ENCODE data around the gene LOC101059915.

The LOC101059915 gene

DNA sequence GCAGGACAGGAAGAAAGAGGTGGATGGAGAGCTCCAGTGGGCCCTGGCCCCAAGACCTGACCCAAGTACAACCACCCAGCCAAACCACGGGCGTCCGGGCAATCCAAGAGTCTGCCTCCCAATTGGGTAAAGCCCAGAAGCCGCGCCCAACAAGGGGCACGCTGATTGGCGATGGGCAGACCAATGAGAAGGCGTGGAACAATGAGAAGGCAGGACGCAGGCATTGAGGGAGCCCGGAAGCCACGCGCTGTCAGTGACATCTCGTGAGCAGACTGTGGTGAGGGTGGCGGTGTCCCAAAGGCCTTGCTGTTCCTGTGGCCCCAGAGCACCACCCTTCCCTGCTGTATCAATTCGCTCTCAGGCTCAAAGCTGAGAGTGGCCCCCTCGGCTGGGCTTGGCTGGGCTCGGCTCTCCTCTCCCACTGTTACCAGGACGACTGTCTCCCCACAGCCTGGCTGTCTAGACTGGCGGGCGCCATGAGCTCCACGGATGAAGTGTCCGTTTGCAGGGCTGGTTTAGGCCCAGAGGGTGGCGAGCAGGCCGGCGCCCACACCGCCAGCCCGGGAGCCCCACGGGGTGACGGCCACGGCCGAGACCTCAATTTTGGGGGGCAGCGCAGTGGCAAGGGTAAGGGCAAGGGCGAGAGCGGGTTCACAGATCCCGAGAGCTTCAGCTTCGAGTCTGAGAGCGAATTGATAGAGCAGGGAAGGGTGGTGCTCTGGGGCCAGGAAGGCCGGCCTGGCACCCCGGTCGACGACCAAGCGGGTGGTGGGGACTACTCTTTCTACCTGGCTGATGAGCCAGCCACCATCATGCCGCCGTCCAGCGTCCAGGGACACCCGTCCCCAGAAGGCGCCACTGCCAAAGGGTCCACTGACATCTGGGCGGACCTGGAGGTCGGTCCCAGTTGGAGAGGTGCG is at the start of gene LOC101059915:
Gene LOC101059915 (plus strand): TSS at position 219 of the 920 bp plus-strand sequence.
- DNase-seq, result no peak

DNA sequence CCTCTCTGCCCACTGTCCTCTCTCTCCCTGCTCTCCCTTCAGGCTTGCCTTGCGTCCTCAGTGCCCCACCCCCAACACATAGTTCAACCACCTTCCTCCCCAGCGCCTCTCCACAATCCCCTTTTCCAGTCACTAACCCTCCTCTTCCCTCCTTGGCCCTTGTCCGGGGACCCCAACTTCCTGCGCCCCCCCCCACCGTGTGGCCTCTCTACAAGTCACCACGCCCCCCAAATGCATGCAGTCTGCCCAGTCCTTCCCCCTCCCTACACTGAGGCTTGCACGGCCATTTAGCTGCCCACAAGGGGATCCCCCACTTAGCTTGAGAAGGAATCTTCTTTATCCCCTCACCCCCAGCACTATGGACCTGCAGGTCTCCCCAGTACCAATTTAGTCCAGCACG is 49.6 kb upstream of the LOC101059915 start:
- DNase-seq, result no peak

DNA sequence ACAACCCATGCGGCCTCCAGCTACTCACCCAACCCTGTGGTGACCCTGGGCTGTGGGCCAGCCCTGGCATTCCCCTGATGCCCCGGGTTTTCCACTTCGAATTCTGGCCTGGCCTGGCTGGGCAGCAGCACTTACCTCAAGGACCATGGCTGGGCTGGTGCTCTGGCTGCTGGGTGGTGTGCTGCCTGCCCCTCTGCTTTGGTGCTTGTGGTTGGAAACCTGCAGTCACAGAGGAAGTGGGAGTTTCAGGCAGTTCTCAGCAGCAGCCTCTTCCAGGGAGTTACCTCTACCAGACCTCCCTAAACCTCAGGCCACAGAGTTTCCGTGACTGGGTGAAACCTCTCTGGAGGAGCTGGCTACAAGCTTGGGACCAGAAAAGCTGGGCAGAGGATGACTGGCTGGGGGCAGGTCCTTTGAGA is 49.0 kb upstream of the LOC101059915 start, which contains the start of gene CXCR3:
Gene CXCR3 (minus strand): TSS at position 209 of the 419 bp plus-strand sequence. CDS start 62 bp downstream, at position 147.
- no peak for DNase-seq

DNA sequence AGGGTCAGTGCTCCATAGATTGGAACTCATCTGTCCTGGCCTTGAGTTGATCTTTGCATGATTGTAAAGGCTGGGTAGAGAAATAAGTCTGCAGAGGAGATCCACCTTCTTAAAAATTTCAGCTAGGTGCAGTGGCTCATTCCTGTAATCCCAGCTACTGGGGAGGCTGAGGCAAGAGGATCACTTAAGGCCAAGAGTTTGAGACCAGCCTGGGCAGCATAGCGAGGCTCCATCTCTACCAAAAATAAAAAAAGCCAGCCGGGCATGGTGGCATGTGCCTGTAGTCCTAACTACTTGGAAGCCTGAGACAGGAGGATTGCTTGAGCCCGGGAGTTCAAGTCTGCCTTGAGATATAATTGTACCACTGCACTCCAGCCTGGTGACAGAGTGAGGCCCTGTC is 48.6 kb upstream of the LOC101059915 start:
- DNase-seq, result no peak

DNA sequence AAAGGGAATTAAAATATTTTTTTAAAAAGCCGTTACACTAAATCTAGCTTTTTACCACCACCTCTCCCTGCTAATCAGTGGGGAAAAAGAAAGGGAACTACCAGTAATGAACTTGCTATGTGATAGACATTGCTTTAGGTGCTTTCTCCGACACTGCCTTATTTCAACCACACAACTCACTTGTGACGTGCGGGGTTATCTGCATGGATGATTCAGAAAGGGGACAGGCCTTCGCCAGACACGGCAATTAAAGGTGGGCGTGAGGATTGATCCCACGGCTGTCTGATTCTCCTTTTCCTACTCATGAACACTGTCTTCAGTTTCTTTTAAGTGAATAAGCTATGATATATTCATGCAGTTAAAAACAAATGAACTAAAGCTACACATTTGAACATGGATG is 48.2 kb upstream of the LOC101059915 start:
- no peak for DNase-seq

DNA sequence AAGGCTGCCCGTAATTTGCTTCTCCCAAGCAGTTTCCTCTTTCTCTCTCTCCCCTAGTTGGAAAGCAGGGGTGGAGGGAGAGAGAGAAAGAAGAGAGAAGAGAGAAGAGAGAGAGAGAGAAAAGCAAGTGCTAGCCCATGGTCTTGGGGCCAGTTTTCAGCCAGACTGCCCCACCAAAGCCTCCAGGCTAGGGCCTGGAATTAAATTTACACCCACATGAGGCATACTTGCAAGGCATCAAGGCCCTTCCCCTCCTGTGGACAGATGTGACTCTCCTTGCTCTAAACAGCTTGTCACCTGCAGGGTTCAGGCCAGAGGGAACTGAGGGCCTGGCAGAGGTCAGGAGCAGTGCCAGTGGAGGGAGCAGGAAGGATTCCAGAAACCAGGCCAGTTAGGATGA is 47.4 kb upstream of the LOC101059915 start:
- DNase-seq, result no peak

DNA sequence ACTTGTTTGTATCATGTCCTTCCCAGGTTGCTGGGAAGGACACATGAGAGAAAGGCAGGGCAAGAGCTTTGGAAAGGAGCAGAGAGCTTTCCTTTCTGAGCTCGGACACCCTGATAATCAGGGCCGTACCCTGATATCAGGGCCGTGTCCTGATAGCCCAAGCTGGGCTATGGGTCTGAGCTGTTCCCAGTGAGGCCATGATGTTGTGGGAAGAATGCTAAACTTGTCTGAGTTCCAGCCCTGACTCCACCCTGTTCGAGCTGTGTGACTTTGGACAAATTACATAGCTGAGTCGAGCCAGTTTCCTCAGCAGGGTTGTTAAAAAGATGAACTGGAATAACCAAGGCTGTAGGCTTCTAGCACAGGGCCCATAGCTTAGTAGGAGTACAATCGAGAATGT is 45.7 kb upstream of the LOC101059915 start:
- no peak for DNase-seq

DNA sequence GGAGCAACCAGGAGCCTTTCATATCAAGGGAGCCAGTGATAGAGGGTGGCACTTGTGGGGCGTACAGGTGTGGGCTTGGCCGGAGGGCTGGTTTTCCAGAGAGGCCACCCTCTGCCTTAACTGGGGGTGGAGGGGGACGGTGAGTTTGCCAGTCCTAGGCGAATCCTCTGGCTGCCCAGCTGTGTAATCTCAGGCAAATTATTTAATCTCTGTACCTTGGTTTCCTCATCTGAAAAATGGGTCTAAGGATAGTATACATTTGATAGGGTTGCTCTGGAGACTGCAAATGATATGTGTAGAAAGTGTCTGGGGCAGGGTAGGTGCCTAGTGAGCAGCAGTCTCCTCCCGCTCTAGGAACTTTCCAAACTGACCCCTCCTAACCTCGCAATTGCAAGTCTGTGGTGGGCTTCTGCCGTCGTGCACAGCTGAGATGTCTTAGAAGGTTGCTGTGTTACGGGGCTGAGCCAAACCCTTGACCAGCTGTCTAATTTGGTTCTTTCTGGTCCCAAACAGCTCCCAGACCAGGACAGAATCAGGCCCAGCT is 45.2 kb upstream of the LOC101059915 start:
- DNase-seq, result no peak

DNA sequence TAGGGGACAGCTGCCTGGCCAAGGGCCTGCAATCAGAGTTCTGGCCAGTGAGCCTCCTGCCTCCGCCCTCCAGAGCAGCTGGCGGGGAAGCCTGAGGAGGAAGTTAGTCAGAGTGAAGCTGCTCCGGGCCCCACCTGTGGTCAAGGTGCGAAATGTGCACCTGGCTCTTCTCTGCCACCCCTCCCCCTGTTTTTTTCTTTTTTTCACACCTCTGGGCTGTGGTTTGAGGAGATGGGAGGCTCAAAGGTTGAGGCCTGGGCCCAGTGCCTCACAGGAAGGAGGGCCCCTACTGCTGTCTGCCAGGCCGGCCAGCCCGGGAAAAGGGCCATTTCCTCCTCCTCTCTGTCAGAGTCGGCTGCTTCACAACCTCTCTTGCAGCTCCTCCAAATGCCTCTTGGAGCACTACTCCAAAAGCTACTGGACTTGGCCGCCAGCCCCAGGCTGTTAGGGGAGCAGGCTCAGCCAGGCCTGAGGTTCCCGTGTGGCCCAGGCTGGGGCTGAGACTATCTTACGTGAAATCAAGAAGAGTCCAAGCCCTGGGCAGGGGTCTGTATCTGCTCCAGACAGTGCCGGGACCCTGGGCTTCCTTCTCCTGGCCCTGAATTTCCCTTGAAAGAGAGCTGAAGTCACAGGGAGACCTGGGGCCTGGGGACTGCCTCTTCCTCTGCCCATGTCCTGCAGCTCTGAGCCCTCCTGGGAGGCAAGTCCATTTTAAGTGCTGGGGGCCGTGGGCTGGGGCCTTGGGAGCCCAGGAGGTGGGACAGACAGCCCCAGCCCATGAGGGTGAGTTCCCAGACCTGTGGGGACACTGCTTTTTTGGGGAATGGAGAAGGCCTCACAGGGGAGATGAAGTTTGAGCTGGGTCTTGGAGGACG is 44.5 kb upstream of the LOC101059915 start:
- no peak for DNase-seq

DNA sequence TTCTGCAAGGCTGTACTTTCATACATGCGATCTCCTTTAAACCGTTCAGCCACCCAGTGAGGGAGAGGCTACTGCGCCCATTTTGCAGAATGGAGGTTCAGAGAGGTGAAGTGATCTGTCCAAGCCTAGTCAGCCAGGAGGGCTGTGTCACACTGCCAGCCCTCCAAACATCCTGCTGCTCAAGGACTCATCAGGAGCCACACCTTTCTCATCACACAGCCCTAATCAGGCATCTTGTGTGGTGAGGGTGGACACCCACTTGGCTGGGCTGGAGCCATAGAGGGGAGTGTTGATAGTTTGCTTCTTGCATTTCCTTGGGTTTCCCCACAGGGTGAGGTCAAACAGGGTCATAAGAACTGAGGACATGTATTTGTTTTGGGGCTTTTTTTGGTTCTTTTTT is 43.6 kb upstream of the LOC101059915 start:
- DNase-seq, result no peak

DNA sequence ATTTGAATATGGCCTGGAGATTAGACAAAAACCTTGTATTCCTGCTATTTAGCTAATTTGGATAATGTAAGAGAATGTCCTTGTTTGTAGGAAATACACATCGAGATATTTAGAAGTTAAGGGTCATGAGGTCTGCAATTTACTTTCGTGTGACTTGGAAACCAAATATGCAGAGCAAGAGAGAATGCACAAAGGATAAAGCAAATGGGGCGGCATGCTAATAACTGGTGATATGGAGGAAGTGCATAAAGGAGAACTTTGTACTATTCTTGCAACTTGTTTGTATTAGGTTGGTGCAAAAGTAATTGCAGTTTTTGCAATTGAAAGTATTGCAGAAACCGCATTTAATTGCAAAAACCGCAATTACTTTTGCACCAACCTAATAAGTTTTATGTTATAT is 41.9 kb upstream of the LOC101059915 start:
- DNase-seq, result no peak

DNA sequence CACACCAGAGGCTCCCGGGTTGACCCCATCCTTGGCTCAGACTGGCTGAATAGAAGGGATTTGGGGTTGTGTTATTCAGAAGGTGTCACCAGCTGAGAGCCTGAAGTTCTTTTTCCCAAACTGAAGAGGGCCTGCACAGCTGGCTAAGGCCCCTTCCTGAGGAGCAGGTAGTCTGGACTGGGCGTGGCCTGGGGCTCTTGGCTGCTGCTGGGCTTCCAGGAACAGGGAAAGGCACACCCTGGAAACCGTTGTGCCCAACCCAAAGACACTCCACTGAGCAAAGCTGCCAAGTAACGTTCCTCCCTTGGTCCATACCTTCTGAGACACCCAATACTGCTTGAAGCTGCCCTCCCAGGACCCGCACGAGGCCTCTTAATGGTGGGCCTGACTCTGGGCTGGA is 40.8 kb upstream of the LOC101059915 start:
- DNase-seq, result no peak

DNA sequence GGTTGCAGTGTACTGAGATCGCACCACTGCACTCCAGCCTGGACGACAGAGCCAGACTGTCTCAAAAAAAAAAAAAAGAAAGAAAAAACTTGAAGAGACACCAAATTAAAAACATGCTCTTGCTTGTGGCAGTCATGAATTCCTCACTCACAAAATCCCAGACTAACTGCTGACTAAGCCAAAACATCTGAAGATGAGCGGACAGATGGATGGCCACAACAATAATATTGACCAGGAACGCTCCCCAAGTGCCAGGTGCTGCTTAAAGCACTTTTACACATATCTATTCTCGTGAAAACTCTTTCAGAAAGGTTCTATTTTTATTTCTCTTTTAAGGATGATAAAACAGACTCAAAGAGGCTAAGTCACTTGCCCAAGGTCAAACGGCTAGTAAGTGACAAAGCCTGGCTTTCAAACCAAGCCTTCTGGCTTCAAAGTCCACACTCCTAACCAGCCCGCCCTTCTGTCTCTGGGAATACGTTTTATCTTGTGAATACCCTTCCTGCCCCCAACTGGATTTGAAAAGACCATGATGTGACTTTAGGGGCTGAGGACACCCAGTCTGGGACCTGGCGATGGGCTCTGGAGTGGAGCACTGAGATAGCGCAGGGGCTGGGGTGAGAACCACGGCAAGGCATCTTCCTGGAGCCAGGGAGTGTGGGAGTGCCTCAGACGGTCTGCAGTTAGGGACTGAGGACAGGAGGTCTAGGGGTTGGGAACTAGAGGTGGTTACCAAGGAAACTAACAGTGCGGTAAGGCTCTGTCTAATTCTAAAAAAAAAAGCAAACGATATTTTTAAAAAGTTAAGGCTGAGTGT is 39.5 kb upstream of the LOC101059915 start:
- no peak for DNase-seq

DNA sequence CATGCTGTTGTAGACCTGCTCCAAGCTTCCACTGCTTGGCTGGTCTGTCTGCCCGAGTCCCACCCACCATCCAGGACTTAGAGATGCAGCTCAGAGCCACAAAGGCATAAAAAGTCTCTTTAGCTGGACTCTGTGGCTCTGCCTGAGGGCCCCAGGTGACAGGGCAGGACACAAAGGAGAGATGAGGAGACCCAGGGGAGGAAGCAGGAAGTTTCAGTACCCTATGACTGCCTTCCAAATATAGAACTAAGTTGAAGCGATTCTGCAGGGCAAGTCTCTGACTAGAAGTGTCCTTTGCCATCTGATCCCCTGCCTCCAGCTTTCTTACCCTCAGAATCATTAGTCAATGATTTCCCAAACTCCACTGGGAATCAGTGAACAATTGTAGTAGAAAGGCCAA is 37.9 kb upstream of the LOC101059915 start:
- no peak for DNase-seq

DNA sequence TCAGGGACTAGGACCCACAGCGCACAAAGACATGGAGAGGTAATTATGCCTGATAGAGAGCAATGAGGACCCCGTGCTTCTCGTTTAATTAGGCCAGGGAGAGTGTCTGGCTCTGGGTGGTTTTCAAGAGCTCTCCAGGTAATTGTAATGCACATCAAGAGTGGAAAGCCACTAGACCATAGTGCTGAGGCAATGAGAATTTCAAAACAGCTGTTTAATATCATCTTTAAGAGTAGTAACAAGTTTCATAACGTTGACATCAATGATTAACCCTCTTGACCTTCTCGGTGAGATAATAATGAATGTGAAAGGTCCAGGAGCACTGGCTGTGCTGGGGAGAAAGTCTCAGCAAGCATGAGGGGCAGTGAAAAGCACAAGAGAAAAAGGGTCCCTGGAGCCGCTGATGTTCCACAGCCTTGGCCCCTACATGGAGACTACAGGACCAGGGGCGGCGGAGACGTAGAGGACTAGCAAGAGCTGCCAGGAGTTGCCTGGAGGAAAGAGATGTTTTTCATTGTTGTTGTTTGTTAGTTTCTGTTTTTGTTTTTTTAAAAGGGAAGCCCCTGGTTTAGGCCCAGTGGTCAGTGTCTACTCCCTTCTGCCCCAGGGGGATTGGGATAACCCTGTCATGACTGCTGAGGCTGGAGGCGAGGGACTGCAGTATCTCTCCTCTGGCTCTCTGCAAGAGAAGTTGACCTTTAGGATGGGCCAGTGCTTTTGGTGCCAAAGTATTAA is 34.3 kb upstream of the LOC101059915 start:
- no peak for DNase-seq

DNA sequence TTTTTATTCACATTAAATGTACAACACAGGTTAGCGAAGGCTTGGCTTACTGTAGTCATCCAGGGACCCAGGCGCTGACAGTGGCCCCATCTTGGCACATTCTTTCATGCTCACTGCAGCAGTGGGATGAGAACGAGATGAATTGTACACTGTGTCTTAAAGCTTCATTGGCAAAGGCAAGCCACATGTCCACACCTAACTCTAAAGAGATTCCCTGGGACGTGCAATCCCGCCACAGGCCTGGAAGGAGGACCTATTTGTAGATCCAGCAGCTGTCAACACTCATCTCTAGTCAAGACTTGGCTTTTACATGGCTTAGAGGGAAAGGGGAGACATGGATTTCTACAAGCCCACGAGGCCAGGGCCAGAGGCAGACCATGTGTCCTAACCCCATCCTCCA is 33.0 kb upstream of the LOC101059915 start:
- no peak for DNase-seq

DNA sequence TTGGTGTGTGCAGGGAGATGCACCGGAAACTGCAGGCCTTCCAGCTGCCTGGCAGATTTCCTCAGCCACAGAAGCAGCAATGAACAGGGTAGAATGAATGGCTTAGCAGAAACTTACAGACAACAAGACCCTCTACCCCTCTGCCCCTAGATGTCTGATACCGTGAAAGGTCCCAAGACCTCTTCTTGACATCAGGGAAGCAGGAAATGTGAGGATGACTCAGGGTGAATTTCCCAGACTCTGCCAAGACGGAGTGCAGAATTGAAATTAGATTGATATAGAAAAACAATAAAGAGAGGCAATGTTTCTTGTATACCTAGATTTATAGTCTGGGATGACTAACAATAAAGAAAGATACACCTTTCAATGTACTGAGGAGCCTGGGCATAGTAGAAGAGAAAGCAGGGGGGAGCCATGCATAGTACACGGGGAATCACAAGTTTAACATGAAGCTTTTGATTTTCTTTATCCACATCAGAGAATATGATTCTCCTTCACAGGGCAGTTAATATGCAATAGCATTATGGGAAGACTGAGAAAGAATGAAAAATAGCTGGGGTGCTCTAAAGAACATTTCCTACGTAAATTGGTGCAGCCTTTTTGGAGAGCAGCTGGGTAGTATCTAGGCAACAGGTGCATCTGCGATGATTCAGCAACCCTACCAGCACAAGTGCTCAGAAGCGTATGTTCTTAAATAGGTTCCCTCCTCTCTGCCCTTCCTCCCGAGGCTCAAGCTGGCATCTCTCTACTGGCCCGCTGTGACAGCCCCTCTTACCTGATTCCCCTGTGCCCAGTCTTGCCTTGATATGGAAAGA is 30.7 kb upstream of the LOC101059915 start:
- no peak for DNase-seq

DNA sequence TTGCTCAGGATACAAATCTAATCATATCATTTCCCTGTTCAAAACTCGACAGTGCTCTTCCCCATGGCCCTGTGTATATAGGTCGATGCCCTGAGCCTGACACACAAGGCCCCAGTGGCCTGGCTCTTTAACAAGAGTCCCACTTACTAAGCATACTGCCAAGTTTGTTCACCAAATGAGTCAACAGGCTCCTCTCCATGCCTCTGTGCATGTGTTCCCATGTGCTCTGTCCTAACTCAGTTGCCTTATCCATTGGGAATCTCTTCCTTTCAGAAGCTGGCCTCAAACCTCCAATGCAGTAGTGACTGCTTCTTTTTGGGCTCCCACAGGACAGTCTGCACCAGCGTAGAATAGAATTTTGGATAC is 30.1 kb upstream of the LOC101059915 start:
- no peak for DNase-seq

DNA sequence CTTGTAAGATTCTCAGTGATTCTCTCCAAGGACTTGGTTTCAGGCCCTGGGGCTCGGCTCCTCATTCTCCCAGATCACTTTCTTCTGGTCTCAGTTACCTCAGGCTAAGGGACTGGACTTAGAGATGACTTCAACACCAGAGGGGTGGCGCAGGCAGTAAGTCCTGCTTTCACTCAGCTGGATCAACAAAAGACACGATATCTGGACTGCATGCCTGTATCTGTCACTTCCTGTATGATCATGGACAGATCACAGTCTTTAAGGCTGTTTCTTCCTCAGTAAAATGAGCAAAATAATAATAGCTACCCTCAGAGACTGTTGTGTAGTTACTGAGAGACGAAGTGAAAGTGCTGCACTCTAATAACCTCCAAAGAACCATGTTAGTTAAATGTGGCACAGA is 29.5 kb upstream of the LOC101059915 start:
- no peak for DNase-seq

DNA sequence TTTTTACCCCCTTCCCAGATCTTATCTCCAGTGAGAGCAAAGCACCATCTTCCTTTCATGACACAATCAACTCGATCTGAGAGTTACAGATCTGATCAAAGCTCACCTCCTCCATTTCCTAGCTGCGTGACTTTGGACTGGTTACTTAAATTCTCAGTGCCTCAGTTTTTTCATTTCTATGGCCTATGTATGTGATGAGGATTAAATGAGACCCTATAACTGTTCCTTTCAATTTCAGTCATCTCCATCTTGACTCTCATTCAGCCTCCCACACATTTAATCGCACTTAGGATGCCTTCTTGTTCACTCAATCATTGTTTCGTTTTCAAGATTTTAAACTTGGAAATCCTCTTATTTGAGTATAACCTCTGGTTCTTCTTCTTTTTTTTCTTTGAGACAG is 28.9 kb upstream of the LOC101059915 start:
- no peak for DNase-seq

DNA sequence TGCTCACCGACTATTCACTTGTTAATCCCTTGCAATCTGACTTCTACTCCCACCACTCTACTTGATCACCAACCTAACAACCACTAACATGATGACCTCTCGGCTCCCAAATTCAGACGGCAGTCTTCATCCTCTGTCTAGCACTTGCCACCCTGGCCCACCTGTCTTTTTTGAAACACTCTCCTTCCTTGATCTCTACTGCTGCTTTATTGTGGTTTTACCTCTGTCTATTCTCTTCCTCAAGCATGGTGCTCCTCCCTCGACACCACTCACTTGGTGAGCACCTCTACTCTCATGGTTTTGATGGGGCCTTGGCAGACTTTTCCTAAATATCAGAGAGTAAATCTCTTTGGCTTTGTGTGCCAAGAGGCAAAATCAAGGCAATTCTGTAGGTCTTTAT is 27.3 kb upstream of the LOC101059915 start:
- no peak for DNase-seq
